Stimulated activated CD4-positive, alpha-beta T cell treated with anti-CD3 and anti-CD28 coated beads, Interleukin-12 subunit alpha, Interleukin-12 subunit beta, amount 100 ng/mL, for 24 hours (primary cell): ENCODE measurements around the gene PATE3.

Source experiments
- DNase-seq, 2 experiments: peaks; one replicate each; pipeline ENCODE4 v3.0.0-alpha.2; 2020; ENCODE audit warnings: low read depth in 2 of 2

The PATE3 gene, protein sequence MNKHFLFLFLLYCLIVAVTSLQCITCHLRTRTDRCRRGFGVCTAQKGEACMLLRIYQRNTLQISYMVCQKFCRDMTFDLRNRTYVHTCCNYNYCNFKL

DNA sequence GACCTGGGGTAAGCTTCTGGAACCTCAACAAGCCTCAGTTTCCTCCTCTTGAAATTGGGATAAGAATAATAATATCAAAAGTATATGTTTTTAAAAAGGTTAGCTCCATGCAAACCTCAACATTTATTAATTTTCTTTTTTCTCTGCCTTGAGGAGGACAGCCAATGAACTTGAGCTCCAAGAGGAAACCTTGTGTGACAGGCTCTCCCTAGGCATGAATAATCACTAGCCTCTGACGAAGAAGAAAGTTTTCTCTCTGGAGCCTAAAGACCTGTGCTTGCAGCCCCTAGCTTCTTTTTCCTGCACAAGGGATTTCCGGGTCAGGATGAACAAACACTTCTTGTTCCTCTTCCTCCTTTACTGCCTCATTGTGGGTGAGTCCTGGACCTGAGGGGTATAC is at the start of gene PATE3:
TSS of gene PATE3 (plus strand) at position 301 of the 400 bp plus-strand sequence. CDS start at position 326, 25 bp downstream.
- DNase-seq = no peak

DNA sequence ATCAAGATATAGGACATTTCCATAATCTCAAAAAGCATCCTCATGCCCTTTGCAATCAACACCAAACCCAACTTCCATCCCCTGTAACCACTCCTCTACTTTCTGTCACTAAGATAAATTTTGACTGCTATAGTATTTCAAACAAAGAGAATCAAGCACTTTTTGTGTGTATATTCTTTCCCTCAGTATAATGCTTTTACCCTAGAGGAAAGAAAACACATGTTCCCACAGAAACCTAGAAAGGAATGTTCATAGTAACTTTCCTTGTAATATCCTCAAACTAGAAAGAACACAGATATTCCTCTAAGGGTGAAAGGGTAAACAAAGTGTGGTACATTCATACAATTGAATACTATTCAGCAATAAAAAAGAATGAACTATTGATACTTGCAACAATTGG is 47.3 kb upstream of the PATE3 start:
- no peak for DNase-seq

DNA sequence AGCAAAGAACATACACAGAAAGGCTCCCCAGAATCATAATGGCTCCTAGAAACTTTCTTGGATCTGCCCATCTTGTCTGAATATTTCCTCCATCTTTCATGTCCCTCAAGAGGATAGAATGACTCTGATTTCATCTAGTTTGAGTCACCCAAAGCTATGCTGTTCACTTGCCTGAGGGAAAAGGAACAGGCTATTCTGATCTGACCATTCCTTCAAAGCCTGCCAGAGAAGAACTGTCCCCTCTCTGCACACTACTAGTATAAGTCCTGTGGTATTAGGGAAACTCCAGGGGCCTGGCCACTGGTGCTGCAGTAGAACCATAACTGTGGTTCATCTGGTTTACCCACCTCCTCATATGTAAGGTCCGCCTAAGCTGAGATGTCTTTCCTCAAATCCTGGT is 44.2 kb upstream of the PATE3 start:
- no peak for DNase-seq

DNA sequence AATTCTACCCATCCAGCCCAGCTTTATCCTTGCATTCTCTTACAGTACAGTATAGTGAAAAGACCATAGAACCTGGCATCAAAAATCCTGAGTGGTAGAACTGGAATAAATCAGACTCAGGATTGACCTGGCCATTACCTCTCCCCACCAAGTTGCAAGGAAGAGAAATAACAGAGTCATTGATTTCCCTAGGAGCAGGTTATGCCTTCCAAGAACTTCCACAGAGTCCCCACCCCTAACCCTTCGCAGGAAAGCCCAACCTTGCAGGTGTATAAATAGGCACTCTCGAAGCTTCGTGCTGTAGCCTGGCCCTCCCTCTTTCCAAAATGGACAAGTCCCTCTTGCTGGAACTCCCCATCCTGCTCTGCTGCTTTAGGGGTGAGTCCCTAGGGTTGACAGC is 41.9 kb upstream of the PATE3 start, which contains the start of gene PATE1:
TSS of gene PATE1 (plus strand) at position 301 of the 400 bp plus-strand sequence. CDS start at position 327, 26 bp downstream.
- no peak for DNase-seq

DNA sequence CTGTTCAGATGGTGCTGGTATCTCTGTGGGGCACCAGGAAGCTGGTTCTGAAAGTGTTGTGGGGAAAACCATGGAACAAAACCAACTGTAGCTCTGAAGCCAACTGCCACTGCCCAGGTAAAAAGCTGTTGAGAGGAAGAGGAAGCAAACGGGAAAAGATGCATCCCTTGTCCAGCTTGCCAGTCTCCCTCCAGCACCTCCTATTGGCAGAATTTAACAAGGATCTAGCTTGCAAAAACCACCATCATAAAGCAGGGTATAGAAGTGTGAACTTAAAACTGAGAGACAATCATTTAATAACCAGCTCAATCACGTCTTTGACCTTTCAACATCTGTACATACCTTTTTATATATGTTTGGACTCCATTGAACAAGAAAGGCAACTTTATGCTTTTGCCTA is 37.3 kb upstream of the PATE3 start:
- no peak for DNase-seq

DNA sequence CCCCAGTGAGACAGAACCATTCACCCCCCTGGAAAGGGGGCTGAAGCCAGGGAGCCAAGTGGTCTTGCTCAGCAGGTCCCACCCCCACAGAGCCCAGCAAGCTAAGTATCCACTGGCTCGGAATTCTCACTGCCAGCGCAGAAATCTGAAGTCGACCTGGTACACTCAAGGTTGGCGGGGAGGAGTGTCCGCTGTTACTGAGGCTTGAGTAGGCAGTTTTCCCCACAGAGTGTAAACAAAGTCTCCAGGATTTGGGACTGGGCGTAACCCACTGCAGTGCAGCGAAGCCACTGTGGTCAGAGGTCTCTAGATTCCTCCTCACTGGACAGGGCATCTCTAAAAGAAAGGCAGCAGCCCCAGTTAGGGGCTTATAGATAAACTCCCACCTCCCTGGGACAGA is 31.9 kb upstream of the PATE3 start:
- no peak for DNase-seq

DNA sequence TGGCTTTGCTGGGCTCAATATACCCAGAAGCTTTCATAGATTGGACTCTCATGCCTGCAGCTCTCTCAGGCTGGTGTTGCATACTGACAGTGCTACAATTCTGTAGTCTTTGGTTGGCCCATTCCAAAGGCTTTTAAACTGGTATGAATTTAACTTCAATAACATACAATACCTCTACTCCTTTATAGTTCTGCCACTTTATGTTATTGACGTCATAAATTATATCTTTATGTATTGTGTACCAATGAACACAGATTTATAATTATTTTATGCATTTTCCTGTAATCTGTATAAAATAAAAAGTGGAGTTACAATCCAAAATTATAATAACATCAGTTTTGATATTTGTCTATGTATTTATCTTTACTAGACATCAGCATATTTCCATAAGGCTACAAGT is 25.5 kb upstream of the PATE3 start:
- DNase-seq = no peak

DNA sequence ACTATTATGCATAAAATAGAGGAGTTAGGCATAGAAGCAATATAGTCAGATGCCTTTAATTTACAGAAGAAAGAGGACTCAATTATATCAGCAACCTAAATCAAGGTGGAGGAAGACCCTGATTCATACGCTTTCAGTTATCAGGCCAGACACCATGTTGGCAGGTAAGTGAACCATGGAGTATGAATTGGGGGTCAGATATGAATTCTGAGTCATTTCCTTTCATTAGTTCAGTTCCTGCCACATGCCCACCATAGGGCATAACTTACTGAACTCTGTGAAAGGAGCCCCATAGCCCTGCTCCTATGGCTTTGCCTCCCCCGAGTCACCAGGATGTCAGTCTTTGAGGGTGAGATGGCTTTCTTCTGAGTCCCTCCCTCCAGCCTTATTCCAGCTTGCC is 24.4 kb upstream of the PATE3 start:
- no peak for DNase-seq

DNA sequence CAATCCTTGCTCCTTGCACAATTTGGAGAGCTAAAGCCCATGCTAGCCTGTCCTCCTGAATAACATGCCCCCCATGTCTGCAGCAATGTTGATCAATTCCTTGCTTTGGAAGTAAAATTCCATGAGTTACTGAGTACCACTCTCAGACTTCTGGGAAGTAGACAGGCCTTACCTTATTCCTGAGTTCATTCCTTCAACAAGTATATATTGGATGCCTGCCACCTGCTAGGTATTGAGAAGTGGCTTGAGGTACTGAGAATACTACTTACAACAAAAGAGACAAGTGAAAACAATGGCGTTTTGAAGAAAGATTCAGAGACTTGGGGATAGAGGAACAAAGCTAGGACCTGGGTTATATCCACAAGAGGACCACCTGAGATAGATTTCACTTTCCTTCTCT is 21.7 kb upstream of the PATE3 start:
- DNase-seq = no peak

DNA sequence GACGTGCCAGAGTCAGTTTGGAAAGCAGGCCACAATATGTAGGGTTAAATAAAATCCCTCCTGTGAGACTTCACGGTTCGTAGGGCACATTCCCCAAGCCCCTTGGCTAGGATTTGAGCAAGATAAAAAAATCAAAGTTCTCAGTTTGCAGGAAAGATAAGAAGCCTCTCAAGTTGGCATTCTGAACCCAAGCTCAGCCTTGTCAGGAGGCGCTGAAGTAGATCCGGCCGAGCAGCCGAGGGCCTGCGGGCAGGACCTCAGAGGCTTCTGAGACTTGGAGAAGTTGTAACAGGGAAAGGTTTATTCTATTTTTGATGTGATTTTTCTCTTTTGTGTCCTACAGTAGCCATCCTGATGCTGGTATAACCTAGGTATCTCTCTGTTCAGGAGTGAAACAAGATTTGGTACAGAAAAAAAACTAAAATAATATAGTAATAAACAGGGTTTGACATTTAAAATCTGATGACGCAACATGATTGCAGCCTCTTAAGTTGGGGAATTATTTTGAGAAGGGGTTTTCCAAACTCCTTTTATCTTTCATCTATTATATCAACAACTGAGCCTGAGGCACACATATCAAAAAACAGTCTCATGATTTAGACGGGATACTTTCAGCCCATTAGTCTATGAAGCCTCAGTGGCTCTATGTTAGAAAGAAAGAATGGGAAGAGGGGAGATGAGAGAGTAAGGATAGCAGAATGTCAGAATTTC is 19.4 kb upstream of the PATE3 start:
- no peak for DNase-seq

DNA sequence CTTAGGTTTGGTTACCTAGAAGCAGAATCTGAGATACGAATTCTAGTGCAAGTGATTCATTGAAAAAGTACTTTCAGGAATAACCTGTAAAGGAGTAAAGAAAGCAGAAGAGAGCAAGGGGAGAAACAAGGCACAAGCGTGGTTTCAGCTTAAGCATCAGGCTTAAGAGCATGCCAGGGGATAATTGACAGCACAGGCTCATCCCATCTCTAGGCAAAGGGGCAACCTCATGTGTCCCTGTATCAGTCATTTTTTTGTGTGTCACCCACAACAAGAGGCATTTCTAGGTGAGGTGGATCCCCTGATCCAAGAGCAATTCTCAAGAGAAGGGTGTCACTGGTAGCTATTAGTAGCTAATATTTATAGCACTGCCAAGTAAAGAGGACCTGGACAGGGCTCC is 17.3 kb upstream of the PATE3 start:
- DNase-seq = no peak

DNA sequence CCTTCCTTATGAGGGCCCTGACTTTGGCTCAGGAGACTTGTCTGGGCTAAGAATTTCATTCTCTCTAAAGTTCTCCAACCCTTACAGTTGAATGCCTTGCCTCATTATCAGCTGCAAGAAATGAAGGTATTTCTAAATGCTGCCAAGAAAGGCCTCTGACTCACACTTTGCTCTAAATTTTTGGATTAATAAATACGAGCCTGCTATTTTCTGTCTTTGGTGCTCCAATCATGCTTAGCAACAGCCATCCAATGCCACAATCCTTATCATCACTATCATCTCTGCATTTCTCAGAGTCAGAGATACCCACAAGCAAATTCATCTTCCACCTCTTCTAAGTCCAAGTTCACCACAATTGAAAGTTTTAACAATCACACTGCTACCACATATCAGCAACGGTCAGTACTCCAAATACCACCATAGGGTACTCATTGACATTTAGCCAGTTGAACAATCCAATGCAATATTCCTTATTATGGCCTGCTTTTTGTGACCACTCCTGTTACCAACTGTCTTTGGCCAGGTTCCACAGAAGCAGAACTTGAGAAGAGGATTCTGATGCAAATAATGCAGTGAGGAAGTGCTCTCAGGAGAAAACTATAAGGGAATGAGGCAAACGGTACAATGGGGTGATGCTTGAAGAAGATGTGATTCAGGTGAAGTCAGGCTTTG is 15.0 kb upstream of the PATE3 start:
- no peak for DNase-seq

DNA sequence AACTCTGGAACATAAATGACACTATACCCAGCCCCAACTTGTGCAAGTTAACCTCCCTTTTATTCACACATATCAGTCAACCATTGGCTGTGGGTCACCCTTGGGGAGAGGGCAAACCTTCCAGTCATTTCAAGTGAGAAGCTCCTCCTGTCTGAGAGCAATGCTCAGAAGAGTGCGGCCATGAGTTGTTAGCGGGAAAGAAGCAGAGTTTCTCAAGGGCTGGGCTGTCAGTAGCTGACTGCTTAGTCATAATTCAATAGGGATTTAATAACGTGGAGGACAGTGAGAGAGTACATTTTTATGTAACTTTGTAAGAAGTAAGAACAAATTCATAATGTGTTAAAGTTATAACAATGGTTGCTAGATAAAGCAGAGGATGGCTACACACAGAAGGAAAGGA is 14.4 kb upstream of the PATE3 start:
- DNase-seq = no peak

DNA sequence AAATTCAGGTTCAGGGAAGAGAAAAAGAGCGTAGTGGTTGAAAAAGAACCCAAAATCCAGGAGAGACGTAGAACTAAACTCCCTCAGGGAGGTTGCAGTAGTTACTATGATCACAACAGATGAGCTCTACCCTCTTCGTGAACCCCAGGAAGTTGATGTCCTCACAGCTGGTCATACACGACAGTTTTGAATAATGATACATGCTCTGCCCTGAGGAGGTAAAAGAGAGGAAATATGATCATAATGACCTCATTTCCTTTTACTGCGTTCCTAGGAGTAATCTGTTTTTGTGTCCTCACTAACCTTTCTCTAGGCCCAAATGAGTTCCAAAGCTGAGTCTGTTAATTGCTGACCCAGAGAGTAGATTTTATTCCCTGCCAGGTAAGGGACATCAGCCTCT is 10.6 kb upstream of the PATE3 start:
- DNase-seq = no peak

DNA sequence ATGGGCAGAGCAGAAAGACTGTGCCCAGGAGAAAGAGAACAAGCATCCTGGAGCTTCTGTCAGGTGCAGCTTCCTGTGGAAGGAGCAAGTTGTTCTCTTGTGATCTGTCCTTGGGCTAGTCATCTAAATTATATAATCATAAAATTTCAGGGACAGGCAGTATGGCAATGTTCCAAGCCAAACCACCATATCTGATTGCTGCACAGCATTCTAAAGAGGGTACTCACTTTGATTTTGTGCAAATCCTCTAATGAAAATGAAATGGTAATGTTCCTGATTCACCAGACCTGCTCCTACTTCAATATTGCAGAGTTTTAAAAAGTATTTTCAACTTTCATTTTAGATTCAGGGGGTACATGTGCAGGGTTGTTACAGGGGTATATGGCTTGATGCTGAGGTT is 9.2 kb upstream of the PATE3 start, which contains the start of gene PATE2:
TSS of gene PATE2 (minus strand) at position 101 of the 400 bp plus-strand sequence. CDS start at position 46, 55 bp downstream.
- DNase-seq = no peak

DNA sequence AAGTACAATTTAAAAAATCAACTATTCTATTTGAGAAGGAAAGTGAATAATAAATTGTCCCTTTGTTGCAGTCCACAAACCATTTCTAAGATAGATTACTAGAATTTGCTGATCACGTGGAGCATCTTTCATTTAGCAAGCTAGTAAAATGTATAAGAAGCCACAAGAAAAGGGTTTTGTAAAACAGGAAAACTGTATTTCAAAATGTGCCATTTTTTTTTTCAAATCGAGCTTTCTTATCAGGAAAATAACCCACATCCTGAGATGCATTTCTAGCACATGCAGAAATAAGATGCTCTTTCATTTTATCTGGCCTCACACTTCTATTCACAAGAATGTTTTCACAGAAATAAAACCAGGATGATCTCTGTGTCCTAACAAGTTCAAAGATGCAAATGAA is 3.2 kb upstream of the PATE3 start:
- DNase-seq = no peak

DNA sequence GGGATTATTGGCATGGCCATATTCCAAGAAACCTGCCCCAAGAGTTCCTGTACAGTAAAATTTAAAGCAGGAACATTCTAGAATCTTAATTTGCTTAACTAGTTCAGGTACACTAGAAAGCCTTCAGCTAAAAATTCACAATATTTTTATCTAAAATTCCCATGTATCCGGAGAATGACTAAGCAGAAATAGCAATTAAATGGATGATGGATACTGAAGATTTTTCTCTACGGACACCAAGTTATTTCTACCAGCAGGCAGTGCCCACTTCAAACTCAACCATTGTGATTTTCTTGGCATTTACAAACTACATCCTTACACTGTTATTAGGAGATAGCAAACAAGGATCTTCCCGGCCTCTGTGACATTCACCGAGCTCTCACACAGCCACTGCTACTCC is 2.9 kb downstream of the PATE3 start:
- DNase-seq = no peak

DNA sequence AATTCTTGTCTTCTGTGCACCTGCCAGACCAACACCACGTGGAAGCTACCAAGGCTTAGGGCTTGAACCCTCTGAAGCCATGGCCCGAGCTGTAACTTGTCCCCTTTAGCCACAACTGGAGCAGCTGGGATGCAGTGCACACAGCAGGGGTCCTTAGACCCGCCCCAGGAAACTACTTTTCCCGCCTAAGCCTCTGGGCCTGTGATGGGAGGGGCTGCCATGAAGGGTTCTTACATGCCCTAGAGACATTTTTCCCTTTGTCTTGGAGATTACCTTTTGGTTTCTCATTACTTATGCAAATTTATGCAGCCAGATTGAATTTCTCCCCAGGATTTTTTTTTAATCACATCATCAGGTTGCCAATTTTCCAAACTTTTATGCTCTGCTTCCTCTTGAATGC is 9.7 kb downstream of the PATE3 start:
- DNase-seq = no peak

DNA sequence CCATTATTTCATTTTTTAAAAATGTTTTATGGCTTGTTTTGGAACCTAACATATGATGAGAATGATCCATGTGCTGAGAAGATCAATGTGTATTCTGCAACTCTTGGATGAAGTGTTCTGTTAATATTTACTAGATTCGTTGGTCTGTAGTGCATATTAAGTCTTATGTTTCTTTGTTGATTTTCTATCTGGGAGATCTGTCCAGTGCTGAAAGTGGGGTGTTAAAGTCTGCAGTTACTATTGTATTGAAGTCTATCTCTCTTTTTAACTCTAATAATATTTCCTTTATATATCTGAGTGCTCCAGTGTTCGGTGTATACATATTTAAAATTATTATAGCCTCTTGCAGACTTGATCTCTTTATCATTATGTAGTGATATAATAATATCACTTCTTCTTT is 11.9 kb downstream of the PATE3 start:
- no peak for DNase-seq

DNA sequence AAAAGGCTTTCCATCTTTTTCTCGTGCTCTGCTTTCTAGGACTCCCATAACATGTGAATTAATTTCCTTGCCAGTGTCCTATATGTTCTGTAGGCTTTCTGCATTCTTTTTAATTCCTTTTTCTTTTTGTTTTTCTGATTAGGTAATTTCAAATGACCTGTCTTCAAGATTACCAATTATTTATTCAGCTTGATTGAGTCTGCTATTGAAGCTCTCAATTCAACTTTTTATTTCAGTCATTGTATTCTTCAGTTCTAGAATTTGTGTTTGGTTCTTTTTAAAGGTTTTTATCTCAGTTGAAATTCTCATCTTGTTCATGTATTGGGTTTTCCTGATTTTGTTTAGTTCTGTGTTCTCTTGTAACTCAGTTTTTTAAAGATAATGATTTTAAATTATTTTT is 14.5 kb downstream of the PATE3 start:
- DNase-seq = no peak

DNA sequence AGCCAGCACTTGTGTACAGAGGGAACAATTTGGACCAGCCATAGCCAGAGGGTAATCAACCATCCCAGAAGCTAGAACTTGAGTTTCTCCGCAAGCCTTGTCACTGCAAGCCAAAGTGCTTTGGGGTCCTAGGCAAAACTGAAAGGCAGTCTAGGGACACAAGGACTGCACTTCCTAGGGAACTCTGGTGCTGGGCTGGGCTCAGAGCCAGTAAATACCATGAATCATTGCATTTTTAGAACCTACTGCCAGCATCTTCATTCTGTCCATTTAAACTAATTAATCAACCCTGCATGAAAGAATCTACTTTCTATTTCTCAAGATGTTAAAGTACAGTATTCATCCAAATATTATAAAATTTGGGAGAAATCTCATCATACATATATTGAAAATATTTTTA is 20.0 kb downstream of the PATE3 start:
- no peak for DNase-seq

DNA sequence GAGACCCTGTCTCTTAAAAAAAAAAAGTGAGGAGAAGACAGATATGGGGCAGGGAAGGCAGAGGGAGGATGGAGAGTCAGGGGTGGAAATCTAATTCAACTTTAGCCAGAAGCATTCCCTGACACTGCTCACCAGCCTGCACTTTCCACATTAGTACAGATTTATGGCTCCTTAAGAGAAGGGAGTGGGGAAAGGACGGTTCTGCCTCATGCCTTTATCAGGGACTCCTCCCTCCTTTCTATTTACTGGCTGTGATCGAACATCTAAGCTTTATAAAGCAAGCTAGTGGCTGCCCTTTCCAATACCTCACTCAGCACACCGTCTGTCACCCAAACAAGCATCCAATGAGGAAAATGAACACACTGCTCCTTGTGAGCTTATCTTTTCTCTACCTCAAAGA is 45.1 kb downstream of the PATE3 start, which contains the start of gene PATE4:
TSS of gene PATE4 (plus strand) at position 301 of the 400 bp plus-strand sequence. CDS start at position 345, 44 bp downstream.
- DNase-seq = no peak

DNA sequence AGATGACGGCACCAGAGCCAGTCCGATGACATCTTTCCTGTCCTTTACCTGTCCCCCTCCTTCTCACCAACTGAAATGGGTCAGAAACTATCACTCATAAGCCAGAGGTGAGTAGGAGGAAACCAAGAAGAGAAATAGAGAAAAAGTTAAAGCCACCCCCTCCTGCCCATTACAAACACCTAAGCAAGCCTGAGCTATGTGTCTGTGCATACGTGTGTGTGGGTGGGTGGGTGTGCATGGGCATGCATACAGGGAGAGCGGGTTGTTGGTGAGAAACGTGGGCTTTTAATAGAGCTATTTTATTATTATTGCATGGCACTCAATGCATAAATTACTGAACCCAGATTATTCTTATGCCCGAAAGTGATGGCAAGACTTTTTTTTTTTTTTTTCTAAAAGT is 47.8 kb downstream of the PATE3 start:
- DNase-seq = no peak
